Gastrocnemius medialis (tissue), 4 donors: Measurements from ENCODE around the gene SH2D7.

Experiments used
- CTCF ChIP-seq, 5 experiments: fragments of 450-650 bp in 3 of 5; fragments of 200-600 bp in 2 of 5; sonication (generic) in 2 of 5; IDR thresholded peaks in 4 of 5; conservative IDR thresholded peaks in 1 of 5; 1 replicate in 4 of 5; 2 replicates in 1 of 5; pipeline ENCODE4 v1.5.1; 2016 to 2019; ENCODE audit warnings: antibody characterized with exemption in 5 of 5, mild to moderate bottlenecking in 3 of 5, moderate library complexity in 3 of 5
- POLR2A ChIP-seq, 2 donors: fragments of 450-650 bp; IDR thresholded peaks; one replicate each; pipeline ENCODE4 v1.6.1; 2017; ENCODE audit warnings: antibody characterized with exemption in 2 of 2, mild to moderate bottlenecking in 2 of 2, moderate library complexity in 2 of 2

- TF ChIP-seq CTCF (IDR thresholded peaks at IDR 0.05 in 4 of 5, conservative IDR thresholded peaks at IDR 0.05 in 1 of 5), result no peak
- no peak for TF ChIP-seq POLR2A (IDR thresholded peaks at IDR 0.05)
These were observed 11.7 kb downstream of the SH2D7 start for GRCh38 chr15:78104119-78104479.
